ENCODE measurements around the gene AEBP1. TPM values are rescaled to one million over a fixed set of nuclear protein-coding genes. Genes with fewer than 3 reads are reported as not detected.

The AEBP1 gene
- total RNA-seq, 1 donor from 2014 or later = 64.1 TPM

GRCh38 chr7:44077061-44077460 is 27.1 kb upstream of the AEBP1 start:
- H3K27ac Mint-ChIP-seq = no peak overlapping the region
- no peaks in the 10 kb centered on the region for H3K36me3 Mint-ChIP-seq
- H3K9me3 Mint-ChIP-seq = no peaks in the 10 kb centered on the region
- TF ChIP-seq CTCF (conservative IDR thresholded peaks at IDR 0.05) = no peak
- no peak overlapping the region for H3K4me3 Mint-ChIP-seq
- H3K27me3 Mint-ChIP-seq = no peaks in the 10 kb centered on the region
- DNase-seq (ENCODE audit: extremely low spot score, unreplicated experiment) = no peak
- peaks cover 11% of the 10 kb centered on the region for H3K4me1 Mint-ChIP-seq (ENCODE audit: unreplicated experiment)

- TF ChIP-seq CTCF (conservative IDR thresholded peaks at IDR 0.05) = no peak
Measured at GRCh38 chr7:44077681-44078091, 26.5 kb upstream of the AEBP1 start.

GRCh38 chr7:44078521-44078920 is 25.6 kb upstream of the AEBP1 start:
- Mint-ChIP-seq H3K9me3 (no peaks in the 10 kb centered on the region), H3K27me3 (no peaks in the 10 kb centered on the region), H3K4me3 (peak overlapping the region; percentile 54), H3K4me1 (ENCODE audit: unreplicated experiment) (peaks cover 7% of the 10 kb centered on the region), H3K27ac (no peak overlapping the region), H3K36me3 (no peaks in the 10 kb centered on the region)
- DNase-seq (ENCODE audit: extremely low spot score, unreplicated experiment) = no peak
- TF ChIP-seq CTCF (conservative IDR thresholded peaks at IDR 0.05) = no peak

More at GRCh38 chr7:44077681-44078091, 26.5 kb upstream of the AEBP1 start:
- Mint-ChIP-seq H3K27me3 (no peaks in the 10 kb centered on the region), H3K4me1 (ENCODE audit: unreplicated experiment) (peaks cover 7% of the 10 kb centered on the region), H3K4me3 (no peak overlapping the region), H3K36me3 (no peaks in the 10 kb centered on the region), H3K27ac (no peak overlapping the region), H3K9me3 (no peaks in the 10 kb centered on the region)
- no peak for DNase-seq (ENCODE audit: extremely low spot score, unreplicated experiment)

- DNase-seq (ENCODE audit: extremely low spot score, unreplicated experiment) = no peak
- Mint-ChIP-seq H3K4me3 (no peak overlapping the region), H3K9me3 (no peaks in the 10 kb centered on the region), H3K27ac (no peak overlapping the region), H3K4me1 (ENCODE audit: unreplicated experiment) (peaks cover 7% of the 10 kb centered on the region), H3K27me3 (no peaks in the 10 kb centered on the region), H3K36me3 (no peaks in the 10 kb centered on the region)
- TF ChIP-seq CTCF (conservative IDR thresholded peaks at IDR 0.05) = no peak
Measured at GRCh38 chr7:44079331-44080021, 24.7 kb upstream of the AEBP1 start.

- no peak for DNase-seq (ENCODE audit: extremely low spot score, unreplicated experiment)
- Mint-ChIP-seq H3K36me3 (no peaks in the 10 kb centered on the region), H3K4me1 (ENCODE audit: unreplicated experiment) (peaks cover 7% of the 10 kb centered on the region), H3K27ac (no peak overlapping the region), H3K9me3 (no peaks in the 10 kb centered on the region), H3K4me3 (no peak overlapping the region), H3K27me3 (no peaks in the 10 kb centered on the region)
- TF ChIP-seq CTCF (conservative IDR thresholded peaks at IDR 0.05) = no peak
Measured at GRCh38 chr7:44080118-44080517, 24.0 kb upstream of the AEBP1 start.

Measured in type B pancreatic cell (in vitro differentiated cells).